Osteoblast (primary cell): Measurements from ENCODE around the gene AKAP13. TPM values are rescaled to one million over a fixed set of nuclear protein-coding genes. Genes with fewer than 3 reads are reported as not detected.
"Not testable (repeated sequence)": the region's sequence is repeated elsewhere in the genome, so short reads cannot be mapped to it uniquely, and the experiment has no call there.

ENCODE experiments used
- DNase-seq: peaks from one replicate; pipeline ENCODE4 v3.0.0; 2011; ENCODE audit warnings: low spot score, mixed read lengths; ENCODE audit not compliant: insufficient read length; ENCODE audit errors: missing footprints
- H2AFZ ChIP-seq: 2 replicates; pipeline ENCODE4 v1.6.0; 2011; ENCODE audit warnings: mild to moderate bottlenecking, low read length
- H3K27ac ChIP-seq: 2 replicates; pipeline ENCODE4 v1.5.1; 2011; ENCODE audit warnings: mild to moderate bottlenecking, low read depth, low read length, moderate library complexity
- H3K27me3 ChIP-seq: 2 replicates; pipeline ENCODE4 v1.6.0; 2012; ENCODE audit warnings: mild to moderate bottlenecking, control low read depth, inconsistent platforms, low read length, moderate library complexity; ENCODE audit not compliant: insufficient read depth
- H3K36me3 ChIP-seq: 2 replicates; pipeline ENCODE4 v1.5.1; 2011; ENCODE audit warnings: mild to moderate bottlenecking, low read length, control low read depth, moderate library complexity; ENCODE audit not compliant: insufficient read depth
- H3K4me1 ChIP-seq: 2 replicates; pipeline ENCODE4 v1.5.1; 2011; ENCODE audit warnings: mild to moderate bottlenecking, low read length, control low read depth, moderate library complexity; ENCODE audit not compliant: insufficient read depth
- H3K4me2 ChIP-seq: 2 replicates; pipeline ENCODE4 v1.6.0; 2011; ENCODE audit warnings: mild to moderate bottlenecking, low read length; ENCODE audit not compliant: insufficient read depth
- H3K4me3 ChIP-seq: fragments of 200-600 bp; sonication (generic); 3 replicates; pipeline ENCODE4 v1.5.1; 2012; ENCODE audit warnings: mild to moderate bottlenecking, low read length, inconsistent platforms; ENCODE audit not compliant: insufficient read depth
- H3K79me2 ChIP-seq: 2 replicates; pipeline ENCODE4 v1.6.0; 2012; ENCODE audit warnings: mild to moderate bottlenecking, low read length, control low read depth, inconsistent platforms; ENCODE audit not compliant: insufficient read depth
- H3K9me3 ChIP-seq: 2 replicates; pipeline ENCODE4 v1.5.1; 2011; ENCODE audit warnings: low read depth, low read length, control low read depth
- H4K20me1 ChIP-seq: 2 replicates; pipeline ENCODE4 v1.6.0; 2012; ENCODE audit warnings: mild to moderate bottlenecking, low read length, control low read depth; ENCODE audit not compliant: insufficient read depth
- CTCF ChIP-seq: IDR thresholded peaks from 2 replicates; pipeline ENCODE4 v1.5.1; 2011; ENCODE audit warnings: mild to moderate bottlenecking, low read depth, low read length, moderate library complexity; ENCODE audit errors: extremely low read depth
- total RNA-seq: library from RNA; depleted of rRNA; stranded (reverse); fragments of >200 nt; gene quantifications from 2 replicates; pipeline ENCODE4 v1.2.3, GENCODE V29; 2012

The AKAP13 gene
- total RNA-seq, 1 donor = 77.1 TPM

GRCh38 chr15:85337425-85338074 is 42.9 kb upstream of the AKAP13 start:
- Histone ChIP-seq H3K4me1 (peaks cover 24% of the 10 kb centered on the region), H3K4me2 (peak overlapping the region; percentile 27), H3K27ac (no peak overlapping the region), H4K20me1 (no peaks in the 10 kb centered on the region), H3K4me3 (no peak overlapping the region), H3K27me3 (no peaks in the 10 kb centered on the region), H3K9me3 (no peaks in the 10 kb centered on the region), H3K36me3 (no peaks in the 10 kb centered on the region), H2AFZ (peak overlapping the region; percentile 80), H3K79me2 (no peaks in the 10 kb centered on the region)
- no peak for TF ChIP-seq CTCF
- no peak for DNase-seq

- no peaks in the 10 kb centered on the region for H3K27me3 ChIP-seq
- H3K79me2 ChIP-seq = no peaks in the 10 kb centered on the region
- no peak overlapping the region for H3K27ac ChIP-seq
- H3K4me2 ChIP-seq = no peak overlapping the region
- no peak for TF ChIP-seq CTCF
- H2AFZ ChIP-seq = peak overlapping the region; percentile 48
- no peak for DNase-seq
- no peak overlapping the region for H3K4me3 ChIP-seq
- no peaks in the 10 kb centered on the region for H3K36me3 ChIP-seq
- no peaks in the 10 kb centered on the region for H3K9me3 ChIP-seq
- H3K4me1 ChIP-seq = peaks cover 22% of the 10 kb centered on the region
- H4K20me1 ChIP-seq = no peaks in the 10 kb centered on the region
Observed at GRCh38 chr15:85340321-85340665, 40.1 kb upstream of the AKAP13 start.

GRCh38 chr15:85340852-85341251 is 39.6 kb upstream of the AKAP13 start:
- Histone ChIP-seq H2AFZ (no peak overlapping the region), H3K27ac (no peak overlapping the region), H3K4me1 (peaks cover 25% of the 10 kb centered on the region), H3K9me3 (no peaks in the 10 kb centered on the region), H3K27me3 (no peaks in the 10 kb centered on the region), H3K4me2 (no peak overlapping the region), H3K79me2 (no peaks in the 10 kb centered on the region), H3K4me3 (no peak overlapping the region), H3K36me3 (no peaks in the 10 kb centered on the region), H4K20me1 (no peaks in the 10 kb centered on the region)
- DNase-seq = no peak
- TF ChIP-seq CTCF = no peak

GRCh38 chr15:85342163-85342562 is 38.2 kb upstream of the AKAP13 start:
- not testable (repeated sequence) for H3K27ac ChIP-seq, H3K9me3 ChIP-seq, H3K36me3 ChIP-seq, DNase-seq, H4K20me1 ChIP-seq, H2AFZ ChIP-seq, H3K4me3 ChIP-seq, H3K27me3 ChIP-seq, H3K4me2 ChIP-seq, H3K79me2 ChIP-seq
- peaks cover 25% of the 10 kb centered on the region for H3K4me1 ChIP-seq

GRCh38 chr15:85343443-85343842 is 37.0 kb upstream of the AKAP13 start:
- peak; percentile 61 for DNase-seq
- H3K9me3 ChIP-seq, H3K4me3 ChIP-seq, H4K20me1 ChIP-seq, H3K27me3 ChIP-seq, H3K79me2 ChIP-seq, H3K36me3 ChIP-seq: not testable (repeated sequence)
- H3K27ac ChIP-seq = peak overlapping the region; percentile 80
- H2AFZ ChIP-seq = peak overlapping the region; percentile 37
- peaks cover 17% of the 10 kb centered on the region for H3K4me1 ChIP-seq
- peak overlapping the region; percentile 43 for H3K4me2 ChIP-seq

- not testable (repeated sequence) for H3K36me3 ChIP-seq, DNase-seq, H3K9me3 ChIP-seq, H3K4me2 ChIP-seq, H4K20me1 ChIP-seq, H2AFZ ChIP-seq, H3K27me3 ChIP-seq, H3K79me2 ChIP-seq, H3K4me3 ChIP-seq
- peak overlapping the region; percentile 79 for H3K27ac ChIP-seq
- peaks cover 17% of the 10 kb centered on the region for H3K4me1 ChIP-seq
Observed at GRCh38 chr15:85344241-85344640, 36.2 kb upstream of the AKAP13 start.

- H4K20me1 ChIP-seq, H3K27me3 ChIP-seq, H3K9me3 ChIP-seq, H3K36me3 ChIP-seq, H2AFZ ChIP-seq, DNase-seq, H3K79me2 ChIP-seq, H3K4me3 ChIP-seq: not testable (repeated sequence)
- H3K4me2 ChIP-seq = peak overlapping the region; percentile 76
- H3K27ac ChIP-seq = peak overlapping the region; percentile 79
- peaks cover 17% of the 10 kb centered on the region for H3K4me1 ChIP-seq
Observed at GRCh38 chr15:85344653-85345114, 35.7 kb upstream of the AKAP13 start.
